GM18517 (cell line): ENCODE measurements around the gene TBC1D16.
"Not testable (repeated sequence)": the region's sequence is repeated elsewhere in the genome, so short reads cannot be mapped to it uniquely, and the experiment has no call there.

Experiments used
- ATAC-seq: cut with Tn5 transposase; IDR thresholded peaks from one replicate; pipeline ENCODE4 v1.9.1; 2021; ENCODE audit warnings: mild to moderate bottlenecking, moderate library complexity; ENCODE audit not compliant: unreplicated experiment

The TBC1D16 gene

GRCh38 chr17:79977708-79978547 is 57.7 kb downstream of the TBC1D16 start:
- no peak for ATAC-seq

- no peak for ATAC-seq
These were observed 58.5 kb downstream of the TBC1D16 start for GRCh38 chr17:79977161-79977631.

GRCh38 chr17:79976451-79976850 is 59.2 kb downstream of the TBC1D16 start:
- ATAC-seq: no peak

GRCh38 chr17:79975498-79976134 is 60.1 kb downstream of the TBC1D16 start:
- no peak for ATAC-seq

- ATAC-seq: no peak
These were observed 60.8 kb downstream of the TBC1D16 start for GRCh38 chr17:79974566-79975497.

- no peak for ATAC-seq
These were observed 64.0 kb downstream of the TBC1D16 start for GRCh38 chr17:79971651-79972050.

- no peak for ATAC-seq
These were observed 65.0 kb downstream of the TBC1D16 start for GRCh38 chr17:79970576-79971068.

GRCh38 chr17:79969906-79970305 is 65.8 kb downstream of the TBC1D16 start:
- no peak for ATAC-seq

GRCh38 chr17:79968116-79968515 is 67.6 kb downstream of the TBC1D16 start:
- ATAC-seq: no peak

GRCh38 chr17:79966681-79967080 is 69.0 kb downstream of the TBC1D16 start:
- ATAC-seq: no peak

- ATAC-seq: no peak
These were observed 69.9 kb downstream of the TBC1D16 start for GRCh38 chr17:79965806-79966205.

- ATAC-seq: not testable (repeated sequence)
These were observed 73.2 kb downstream of the TBC1D16 start for GRCh38 chr17:79962467-79962866.

- ATAC-seq: not testable (repeated sequence)
These were observed 74.1 kb downstream of the TBC1D16 start for GRCh38 chr17:79961567-79961966.

GRCh38 chr17:79960788-79961522 is 74.7 kb downstream of the TBC1D16 start:
- ATAC-seq: no peak

- ATAC-seq: no peak
These were observed 76.6 kb downstream of the TBC1D16 start for GRCh38 chr17:79959042-79959441.

- ATAC-seq: no peak
These were observed 78.8 kb downstream of the TBC1D16 start for GRCh38 chr17:79956853-79957252.

GRCh38 chr17:79956441-79956735 is 79.3 kb downstream of the TBC1D16 start:
- ATAC-seq: not testable (repeated sequence)

- ATAC-seq: no peak
These were observed 79.8 kb downstream of the TBC1D16 start for GRCh38 chr17:79955691-79956440.

- no peak for ATAC-seq
These were observed 80.5 kb downstream of the TBC1D16 start for GRCh38 chr17:79955167-79955549.
